Measurements from ENCODE around the gene CSMD2. TPM values are rescaled to one million over a fixed set of nuclear protein-coding genes. Genes with fewer than 3 reads are reported as not detected.

Gene CSMD2
- total RNA-seq, 1 donor from 2014 or later: 0.75 TPM

- Histone ChIP-seq H3K27me3 (ENCODE audit: control insufficient read depth, insufficient read depth, low read length) (no peaks in the 10 kb centered on the region), H3K4me3 (ENCODE audit: low read depth, low read length) (no peak overlapping the region), H3K36me3 (ENCODE audit: control insufficient read depth, insufficient read depth, low read length) (no peaks in the 10 kb centered on the region)
- DNase-seq (ENCODE audit: low read depth): no peak
- TF ChIP-seq CTCF (IDR thresholded peaks at IDR 0.05; ENCODE audit: insufficient read depth, low read length, poor library complexity, severe bottlenecking): no peak
These were observed 396.2 kb downstream of the CSMD2 start for GRCh38 chr1:33768821-33769220.

- no peak for TF ChIP-seq CTCF (IDR thresholded peaks at IDR 0.05; ENCODE audit: insufficient read depth, low read length, poor library complexity, severe bottlenecking)
- Histone ChIP-seq H3K36me3 (ENCODE audit: control insufficient read depth, insufficient read depth, low read length) (no peaks in the 10 kb centered on the region), H3K4me3 (ENCODE audit: low read depth, low read length) (no peak overlapping the region), H3K27me3 (ENCODE audit: control insufficient read depth, insufficient read depth, low read length) (no peaks in the 10 kb centered on the region)
- no peak for DNase-seq (ENCODE audit: low read depth)
These were observed 396.9 kb downstream of the CSMD2 start for GRCh38 chr1:33768106-33768505.

GRCh38 chr1:33764149-33764548 is 400.9 kb downstream of the CSMD2 start:
- no peak for TF ChIP-seq CTCF (IDR thresholded peaks at IDR 0.05; ENCODE audit: insufficient read depth, low read length, poor library complexity, severe bottlenecking)
- H3K27me3 ChIP-seq (ENCODE audit: control insufficient read depth, insufficient read depth, low read length): no peaks in the 10 kb centered on the region
- H3K4me3 ChIP-seq (ENCODE audit: low read depth, low read length): no peak overlapping the region
- H3K36me3 ChIP-seq (ENCODE audit: control insufficient read depth, insufficient read depth, low read length): no peaks in the 10 kb centered on the region
- no peak for DNase-seq (ENCODE audit: low read depth)

- Histone ChIP-seq H3K36me3 (ENCODE audit: control insufficient read depth, insufficient read depth, low read length) (no peaks in the 10 kb centered on the region), H3K27me3 (ENCODE audit: control insufficient read depth, insufficient read depth, low read length) (no peaks in the 10 kb centered on the region), H3K4me3 (ENCODE audit: low read depth, low read length) (no peak overlapping the region)
- TF ChIP-seq CTCF (IDR thresholded peaks at IDR 0.05; ENCODE audit: insufficient read depth, low read length, poor library complexity, severe bottlenecking): no peak
- DNase-seq (ENCODE audit: low read depth): no peak
These were observed 401.6 kb downstream of the CSMD2 start for GRCh38 chr1:33763406-33763805.

GRCh38 chr1:33762962-33763361 is 402.1 kb downstream of the CSMD2 start:
- Histone ChIP-seq H3K27me3 (ENCODE audit: control insufficient read depth, insufficient read depth, low read length) (no peaks in the 10 kb centered on the region), H3K36me3 (ENCODE audit: control insufficient read depth, insufficient read depth, low read length) (no peaks in the 10 kb centered on the region), H3K4me3 (ENCODE audit: low read depth, low read length) (no peak overlapping the region)
- no peak for DNase-seq (ENCODE audit: low read depth)
- TF ChIP-seq CTCF (IDR thresholded peaks at IDR 0.05; ENCODE audit: insufficient read depth, low read length, poor library complexity, severe bottlenecking): no peak

GRCh38 chr1:33762109-33762830 is 402.8 kb downstream of the CSMD2 start:
- Histone ChIP-seq H3K4me3 (ENCODE audit: low read depth, low read length) (no peak overlapping the region), H3K36me3 (ENCODE audit: control insufficient read depth, insufficient read depth, low read length) (no peaks in the 10 kb centered on the region), H3K27me3 (ENCODE audit: control insufficient read depth, insufficient read depth, low read length) (no peaks in the 10 kb centered on the region)
- TF ChIP-seq CTCF (IDR thresholded peaks at IDR 0.05; ENCODE audit: insufficient read depth, low read length, poor library complexity, severe bottlenecking): no peak
- DNase-seq (ENCODE audit: low read depth): no peak
